ENCODE results near the gene MXRA8.

GRCh38 chr1:1315435-1315954 is 42.9 kb downstream of the MXRA8 start:
- TF ChIP-seq CTCF (IDR thresholded peaks at IDR 0.05; ENCODE audit: low read length): no peak
- TF ChIP-seq EZH2 (optimal IDR thresholded peaks at IDR 0.05; ENCODE audit: low read depth, low read length): no peak
- no peak for TF ChIP-seq EZH2phosphoT487 (IDR thresholded peaks at IDR 0.05; ENCODE audit: low read length)
